ENCODE measurements around the gene PTH1R.

PTH1R gene

DNA sequence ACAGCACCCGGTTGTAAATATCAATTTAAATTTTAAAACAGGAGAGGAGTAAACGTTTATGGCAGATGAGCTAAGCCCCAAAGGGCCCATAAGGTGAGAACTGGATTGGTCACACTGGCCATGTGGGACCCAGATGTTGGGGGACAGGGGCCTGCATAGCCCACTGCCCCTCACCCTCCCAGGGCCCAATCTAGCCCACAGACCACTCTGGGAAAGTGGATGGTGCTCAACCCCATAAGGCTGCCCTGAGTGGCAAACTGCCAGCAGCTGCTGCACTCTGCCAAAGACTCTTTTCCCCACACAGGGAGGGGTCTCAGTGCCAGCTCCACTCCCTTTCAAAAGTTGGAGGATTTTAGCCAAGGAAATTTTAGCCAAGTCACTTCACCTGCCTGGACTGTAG, 56.6 kb downstream of the PTH1R start:
- peak in 1 of 2 experiments; percentile 57 for DNase-seq

GRCh38 chr3:46934498-46935167, 57.1 kb downstream of the PTH1R start:
- DNase-seq, result peak in 1 of 2 experiments; percentile 37

DNA sequence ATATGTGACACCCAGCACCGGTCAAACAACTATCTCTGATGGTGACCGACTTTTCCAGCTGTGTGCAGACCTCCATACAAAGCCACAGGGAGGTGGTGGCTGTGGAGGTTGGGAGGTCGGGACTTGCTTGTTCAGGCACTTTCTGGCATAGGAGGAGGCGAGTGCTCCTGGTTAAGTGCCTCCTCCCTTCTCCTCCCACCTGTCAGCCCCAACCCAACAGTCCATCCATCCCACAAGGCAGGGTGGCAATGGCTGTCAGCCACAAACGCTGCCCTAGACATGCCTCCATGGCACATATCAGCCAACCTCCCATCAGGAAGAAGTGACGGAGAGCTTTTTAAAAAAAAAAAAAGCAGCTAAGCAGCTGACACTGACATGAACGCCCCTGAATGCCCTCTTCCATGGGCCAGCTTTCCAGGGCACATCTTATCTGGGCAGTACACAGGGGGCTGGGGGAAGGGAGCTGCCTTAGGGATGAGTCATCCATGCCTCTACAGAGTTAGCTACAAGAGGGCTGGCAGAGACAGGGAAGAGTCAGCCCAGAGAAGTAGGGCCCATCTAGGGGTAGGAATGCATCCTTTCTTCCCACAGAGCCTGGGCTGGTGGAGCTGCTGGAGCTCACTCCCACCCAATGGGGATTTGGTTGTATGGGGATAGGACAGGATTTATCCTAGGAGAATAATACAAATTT, 57.8 kb downstream of the PTH1R start:
- DNase-seq, result peak; percentile 26 to 72

- DNase-seq, result no peak
These were observed 58.6 kb downstream of the PTH1R start for GRCh38 chr3:46935989-46936558.

- no peak for DNase-seq
These were observed 59.3 kb downstream of the PTH1R start for GRCh38 chr3:46936733-46937250.

DNA sequence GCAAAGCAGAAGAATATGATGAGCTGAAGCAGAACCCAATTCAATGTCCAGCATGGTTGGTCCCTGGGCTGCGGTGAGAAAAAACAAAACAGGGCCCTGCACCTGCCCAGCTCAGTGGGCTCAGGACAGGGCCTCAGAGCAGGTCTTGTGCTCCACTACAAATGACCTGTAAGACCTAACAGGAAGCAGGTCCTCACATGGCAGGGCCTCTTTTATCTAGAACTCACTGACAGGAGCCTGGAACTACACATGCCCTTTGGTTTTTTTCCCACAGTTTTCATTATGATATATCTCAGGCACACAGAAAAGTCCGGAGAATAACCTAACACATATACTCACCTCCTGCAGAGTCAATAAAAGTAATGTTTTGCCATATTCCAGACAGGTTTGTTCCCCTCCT, 60.6 kb downstream of the PTH1R start:
- DNase-seq, result no peak

GRCh38 chr3:46939578-46940445, 62.3 kb downstream of the PTH1R start:
- DNase-seq, result no peak

DNA sequence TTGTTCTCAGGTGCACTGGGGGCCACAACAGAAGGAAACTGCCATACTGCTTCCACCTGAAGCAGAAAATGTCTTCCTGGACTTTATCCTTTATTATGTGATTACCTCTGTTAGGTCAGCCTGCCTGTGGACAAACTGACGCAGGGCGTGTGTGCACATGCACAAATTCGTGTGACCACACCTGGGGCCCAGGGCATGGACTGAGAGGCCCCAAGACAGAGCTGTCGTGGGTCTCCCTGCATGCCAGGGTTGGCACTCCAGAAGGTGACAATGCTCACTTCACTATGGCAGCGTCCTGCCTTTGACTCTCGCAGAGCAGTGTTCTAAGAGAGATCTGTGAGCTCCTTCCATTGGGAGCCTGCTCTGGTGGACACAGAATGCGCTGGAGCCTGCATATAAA, 64.6 kb downstream of the PTH1R start:
- DNase-seq, result no peak

DNA sequence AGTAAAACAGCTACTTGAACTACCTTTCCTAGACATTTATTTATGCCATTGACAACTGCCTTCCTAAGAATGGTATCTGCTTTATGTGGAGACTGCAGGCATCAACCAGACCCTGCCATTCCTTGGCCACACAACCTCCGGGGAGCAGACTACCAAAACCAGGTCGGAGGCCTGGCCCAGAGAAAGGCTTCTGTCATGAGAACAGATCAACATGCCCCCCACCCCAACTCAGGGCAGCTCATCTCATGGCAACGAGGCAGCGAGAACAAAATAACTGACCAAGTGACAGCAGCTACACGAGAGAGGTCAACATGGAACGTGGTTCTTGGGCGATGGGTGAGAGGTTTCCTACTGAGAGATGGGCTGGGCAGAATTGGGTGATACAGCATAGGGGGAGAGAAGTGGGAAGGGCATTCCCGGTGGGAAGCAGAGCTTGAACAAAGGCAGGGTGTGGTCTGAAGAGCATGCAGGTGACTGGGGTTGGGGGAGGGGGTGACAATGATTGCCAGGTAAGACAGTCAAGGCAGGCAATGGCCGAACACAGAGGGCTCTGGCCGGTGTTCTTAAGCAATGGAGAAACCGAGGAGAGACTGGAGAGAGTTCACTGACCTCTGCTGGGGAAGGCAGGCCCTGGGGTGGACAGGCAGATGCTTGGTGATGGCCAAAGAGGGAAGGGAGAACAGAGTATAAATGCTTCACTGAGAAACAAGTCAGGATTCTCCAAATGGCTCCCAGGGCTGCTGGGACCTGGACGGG, 65.1 kb downstream of the PTH1R start:
- DNase-seq, result no peak

DNA sequence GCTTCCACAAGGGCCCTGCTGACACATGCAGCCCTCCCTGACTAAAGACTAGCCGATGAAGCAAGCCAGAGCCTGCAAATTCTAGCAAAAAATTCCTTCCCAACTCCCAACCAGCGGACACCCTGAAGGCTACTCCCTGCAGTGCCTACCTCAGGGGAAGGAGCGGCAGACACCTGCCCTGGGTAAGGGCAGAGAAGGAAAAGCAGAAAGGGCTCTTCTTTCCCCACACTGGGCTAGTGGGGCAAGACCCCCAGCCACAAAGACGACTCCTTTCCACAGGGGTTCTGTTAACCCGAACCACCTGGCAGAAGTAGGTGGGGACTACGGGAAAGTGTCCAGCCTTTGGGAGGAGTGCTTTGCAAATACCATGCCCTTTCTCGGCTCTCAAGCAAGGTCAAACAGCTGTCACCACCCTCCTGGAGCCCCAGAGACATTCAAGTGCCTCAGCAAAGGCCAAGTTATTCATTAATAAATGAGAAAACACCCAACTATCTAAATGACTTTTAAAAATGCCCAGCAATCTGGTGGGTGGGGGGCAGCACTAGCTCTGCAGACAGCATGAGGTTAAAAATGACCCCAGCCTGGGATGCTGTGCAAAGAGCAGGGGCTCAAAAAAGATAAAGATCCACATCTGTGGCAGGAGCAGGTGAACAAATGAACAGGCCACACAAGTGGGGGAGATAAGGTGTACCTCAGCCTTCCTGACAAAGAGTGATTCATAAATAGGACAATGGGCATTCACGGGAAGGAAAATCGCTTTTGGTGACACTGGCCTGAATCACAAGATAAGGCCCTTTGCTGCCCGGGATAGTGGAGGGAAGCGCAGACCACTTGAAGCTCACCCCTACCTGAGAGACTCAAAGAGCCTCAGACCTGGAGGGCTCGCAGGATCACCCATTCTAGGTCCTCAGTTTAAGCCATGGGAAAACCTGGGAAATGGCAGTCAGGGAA, 66.0 kb downstream of the PTH1R start:
- DNase-seq, result no peak

DNA sequence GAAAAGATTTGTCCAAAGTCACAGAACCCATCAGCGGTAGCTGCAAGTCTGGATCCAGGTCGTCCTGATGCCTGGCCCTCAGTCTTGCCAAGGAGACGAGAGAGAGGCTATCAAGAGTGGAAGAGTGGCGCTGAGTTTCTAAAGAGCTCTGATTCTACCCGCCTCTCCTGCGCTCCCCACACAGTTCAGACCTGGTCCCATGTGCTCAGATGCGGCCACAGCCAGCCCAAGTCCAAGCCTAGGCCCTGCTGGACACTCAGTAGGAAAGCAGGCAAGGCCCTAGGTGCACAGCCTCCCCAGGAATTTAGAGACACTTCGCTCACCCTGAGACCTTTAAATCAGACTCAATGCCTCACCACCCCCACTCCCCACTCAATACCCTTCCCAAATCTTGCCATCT, 66.7 kb downstream of the PTH1R start:
- no peak for DNase-seq

DNA sequence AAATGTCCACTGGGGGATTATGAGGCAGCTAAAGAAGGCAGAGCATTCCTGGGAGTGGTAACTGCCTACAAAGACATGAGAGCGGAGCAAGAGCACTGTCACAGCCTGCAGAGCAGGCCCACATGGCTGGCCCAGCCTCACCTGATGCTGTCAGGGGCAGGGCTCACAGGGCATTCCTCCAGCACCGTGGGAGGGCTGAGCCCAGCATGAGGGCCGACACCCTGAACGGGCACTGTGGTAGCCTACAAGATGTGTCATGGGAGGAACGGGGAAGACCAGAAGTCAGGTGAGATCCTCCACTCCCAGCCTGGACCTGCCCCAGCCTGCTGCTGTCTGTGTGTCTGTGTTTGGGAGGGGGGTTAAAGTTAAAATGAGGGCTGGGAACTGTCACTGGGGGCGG, 68.9 kb downstream of the PTH1R start:
- DNase-seq, result no peak

DNA sequence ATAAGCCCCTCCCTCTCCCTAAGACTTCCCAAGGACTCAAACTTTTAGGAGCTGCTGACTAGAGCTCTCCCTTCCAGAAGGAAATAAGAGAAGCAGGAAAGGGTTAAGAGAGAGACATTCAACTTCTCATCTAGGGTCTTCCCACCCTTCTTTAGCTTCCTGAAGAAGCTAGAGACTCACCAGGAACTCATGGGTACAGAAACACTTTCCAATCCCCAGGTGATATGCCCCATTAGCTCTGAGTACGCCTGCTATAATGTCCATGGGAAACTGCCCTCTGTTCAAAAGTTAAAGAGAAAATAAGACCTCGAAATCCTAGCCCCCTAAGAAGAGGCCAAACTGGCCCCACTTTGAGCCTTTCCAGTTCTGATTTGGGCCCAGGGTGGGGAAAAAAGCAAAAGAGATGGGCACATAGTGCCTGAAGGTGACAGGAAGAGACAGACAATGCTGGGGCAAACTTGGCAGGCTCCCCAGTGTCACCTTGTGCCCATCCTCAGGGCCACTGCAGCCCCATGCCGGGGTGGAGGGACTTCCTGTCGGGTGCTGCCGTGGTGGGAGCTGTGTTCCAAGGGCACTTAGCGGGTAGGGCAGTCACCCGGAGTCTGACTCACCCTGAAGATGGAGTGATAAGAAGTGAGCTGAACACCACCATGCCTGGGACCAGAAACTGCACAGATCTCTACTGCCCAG, 69.5 kb downstream of the PTH1R start:
- no peak for DNase-seq

DNA sequence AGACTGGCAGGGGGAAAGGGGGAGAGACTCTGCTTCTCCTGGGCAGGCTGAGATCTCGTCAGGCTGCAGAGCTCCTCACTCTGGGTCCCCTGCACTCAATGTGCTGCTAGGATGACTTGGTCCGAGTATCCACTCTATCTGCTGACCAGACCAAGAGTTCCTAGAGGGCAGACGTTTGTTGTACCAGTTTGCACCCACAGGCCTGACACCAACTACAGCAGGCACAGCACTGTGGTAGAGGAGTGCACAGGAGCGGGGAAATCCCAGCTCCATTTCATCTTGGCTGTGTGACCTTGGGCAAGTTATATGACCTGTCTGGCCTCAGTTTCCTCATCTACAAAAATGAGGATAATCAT, 70.0 kb downstream of the PTH1R start:
- no peak for DNase-seq

DNA sequence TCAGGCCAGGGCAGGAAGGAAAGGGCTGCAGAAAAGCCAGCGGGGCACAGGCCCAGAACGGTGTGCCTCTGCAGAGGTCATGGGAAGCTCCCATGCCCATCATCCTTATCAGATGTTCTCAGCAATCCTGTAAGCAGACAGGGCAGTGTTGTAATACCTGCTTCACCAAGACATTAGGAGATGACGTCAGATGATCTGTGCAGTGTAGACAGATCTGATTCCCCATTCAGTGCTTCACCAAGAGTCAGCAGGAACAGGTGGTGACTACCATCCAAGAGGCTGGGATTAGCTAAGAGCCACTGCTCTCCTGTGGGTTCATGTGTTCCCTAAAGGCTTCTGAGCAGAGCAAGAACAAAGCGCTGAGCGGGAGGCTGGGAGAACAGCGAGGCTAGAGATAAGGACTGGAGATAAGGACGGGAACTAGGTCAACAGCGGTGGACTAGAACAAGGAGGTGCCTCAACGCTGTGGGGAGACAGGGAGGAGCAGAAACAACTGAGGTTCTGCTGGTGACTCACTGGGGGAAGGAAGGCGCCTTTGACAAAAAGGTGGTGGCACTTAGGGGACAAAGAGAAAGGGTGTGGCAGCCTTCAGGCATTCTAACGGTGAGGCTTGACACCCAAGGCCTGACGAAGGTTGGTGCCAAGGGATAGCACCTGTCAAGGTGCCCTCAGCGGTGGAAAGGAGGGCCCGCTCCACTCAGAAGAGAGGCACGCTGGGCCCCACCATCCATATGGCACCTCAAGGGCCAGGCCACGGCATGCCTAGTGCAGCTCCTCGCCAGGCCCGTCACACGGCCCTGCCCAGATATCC, 70.7 kb downstream of the PTH1R start:
- no peak for DNase-seq

DNA sequence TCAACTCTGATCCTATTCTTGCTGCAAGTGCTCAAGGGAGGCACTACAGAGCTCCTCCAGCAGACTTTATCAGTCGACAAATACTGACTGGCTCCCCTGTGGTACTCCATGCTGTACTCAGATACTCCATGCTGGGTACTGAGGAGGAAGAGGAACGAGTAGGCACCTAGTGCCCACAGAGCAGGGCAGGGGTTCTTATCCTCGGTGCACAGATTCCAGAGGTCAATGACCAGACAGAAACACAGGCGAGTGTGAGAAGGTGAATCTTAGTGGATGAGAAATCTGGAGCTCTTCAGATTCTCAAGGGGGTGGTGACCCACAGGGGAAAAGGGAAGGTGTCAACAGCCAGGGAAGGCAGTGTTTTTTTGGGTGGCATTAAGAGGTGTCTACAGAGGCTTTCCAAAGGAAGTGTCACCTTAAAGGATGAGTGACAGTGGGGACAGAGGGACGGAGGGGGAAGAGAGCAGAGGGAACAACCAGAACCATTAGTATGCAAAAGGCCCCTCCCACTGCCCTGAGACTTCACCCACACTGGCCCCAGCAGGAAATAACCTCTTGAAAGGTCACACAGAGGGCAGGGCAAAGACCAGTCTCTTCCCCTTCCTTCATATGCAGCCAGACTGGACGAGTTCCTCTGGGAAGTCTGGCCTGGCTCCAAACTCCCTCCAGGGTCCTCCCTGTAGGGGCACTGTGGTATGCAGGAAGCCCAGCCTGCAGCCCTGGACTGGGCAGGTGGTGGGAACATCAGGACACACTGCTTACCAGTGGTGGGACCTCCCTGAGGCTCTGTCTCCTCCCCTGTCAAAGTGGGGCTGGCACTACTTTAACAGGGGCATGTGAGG, 71.5 kb downstream of the PTH1R start:
- no peak for DNase-seq

DNA sequence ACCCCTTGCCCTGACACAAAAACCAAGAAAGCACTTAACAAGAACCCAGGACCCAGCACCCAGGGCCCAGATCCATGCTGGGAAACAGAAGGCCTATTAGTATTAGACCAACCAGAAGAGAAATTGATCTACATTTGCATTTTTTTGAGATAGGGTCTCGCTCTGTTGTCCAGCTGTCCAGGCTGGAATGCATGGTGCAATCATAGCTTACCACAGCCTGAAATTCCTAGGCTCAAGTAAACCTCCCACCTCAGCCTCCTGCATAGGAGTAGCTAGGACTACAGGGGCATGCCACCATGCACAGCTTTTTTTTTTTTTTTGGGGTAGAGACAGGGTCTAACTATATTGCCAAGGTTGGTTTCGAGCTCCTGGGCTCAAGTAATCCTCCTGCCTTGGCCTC, 72.7 kb downstream of the PTH1R start:
- no peak for DNase-seq

DNA sequence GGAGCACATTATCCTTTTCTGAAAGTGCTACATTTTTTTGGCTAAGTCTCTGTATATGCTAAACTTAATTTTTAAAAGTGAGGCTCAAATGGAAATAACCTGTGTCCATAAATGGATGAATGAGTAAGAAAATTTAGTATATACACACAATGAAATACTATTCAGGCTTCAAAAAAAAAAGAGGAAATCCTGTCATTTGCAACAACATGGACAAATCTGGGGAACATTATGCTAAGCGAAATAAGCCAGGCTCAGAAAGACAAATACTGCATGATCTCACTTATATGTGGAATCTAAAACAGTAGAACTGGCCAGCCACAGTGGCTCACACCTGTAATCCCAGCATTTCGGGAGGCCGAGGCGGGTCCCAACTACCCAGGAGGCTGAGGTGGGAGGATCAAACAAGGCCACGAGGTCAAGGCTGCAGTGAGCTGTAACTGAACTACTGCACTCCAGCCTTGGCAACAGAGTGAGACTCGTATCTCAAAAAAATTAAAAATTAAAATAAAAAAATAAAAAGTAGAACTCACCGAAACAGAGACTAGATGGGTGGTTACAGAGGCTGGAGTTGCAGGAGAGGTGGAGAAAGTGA, 73.2 kb downstream of the PTH1R start:
- DNase-seq, result no peak

Data from NCI-H446 (cell line).